Neural cell (in vitro differentiated cells): Measurements from ENCODE around the gene ANO4. TPM values are rescaled to one million over a fixed set of nuclear protein-coding genes. Genes with fewer than 3 reads are reported as not detected.

Experiments used
- H2AFZ ChIP-seq: fragments of 200-600, 300-800 bp; sonication (generic), shearing (Covaris generic); 2 replicates; pipeline ENCODE4 v1.6.0; 2014; ENCODE audit warnings: low read depth, mild to moderate bottlenecking, antibody characterized with exemption, low read length, moderate library complexity
- H3F3A ChIP-seq: fragments of 200-600 bp; shearing (Covaris generic); 2 replicates; pipeline ENCODE4 v1.6.1; 2016; ENCODE audit warnings: mild to moderate bottlenecking, moderate library complexity, mixed read lengths, antibody characterized with exemption, low read length; ENCODE audit not compliant: insufficient read depth, poor library complexity, severe bottlenecking
- H3K27ac ChIP-seq: fragments of 200-600, 300-800 bp; sonication (generic), shearing (Covaris generic); 2 replicates; pipeline ENCODE4 v1.5.1; 2014; ENCODE audit warnings: mild to moderate bottlenecking, low read length, moderate library complexity
- H3K27me3 ChIP-seq: fragments of 300-800, 200-600 bp; sonication (generic), shearing (Covaris generic); 2 replicates; pipeline ENCODE4 v1.6.0; 2014; ENCODE audit warnings: mild to moderate bottlenecking, low read depth, low read length, moderate library complexity; ENCODE audit not compliant: insufficient read depth
- H3K36me3 ChIP-seq: fragments of 300-800, 200-600 bp; sonication (generic), shearing (Covaris generic); 2 replicates; pipeline ENCODE4 v1.5.1; 2014; ENCODE audit warnings: mild to moderate bottlenecking, antibody characterized with exemption, low read length, moderate library complexity; ENCODE audit not compliant: insufficient read depth
- H3K4me2 ChIP-seq: fragments of 300-800, 200-600 bp; sonication (generic), shearing (Covaris generic); 2 replicates; pipeline ENCODE4 v1.6.0; 2014; ENCODE audit warnings: mild to moderate bottlenecking, low read length
- H3K4me3 ChIP-seq: fragments of 300-800, 200-600 bp; sonication (generic), shearing (Covaris generic); 2 replicates; pipeline ENCODE4 v1.5.1; 2014; ENCODE audit warnings: mild to moderate bottlenecking, low read length, moderate library complexity
- H3K79me2 ChIP-seq: fragments of 200-600 bp; shearing (Covaris generic); replicated peaks from 2 replicates; pipeline ENCODE4 v1.6.0; 2014; ENCODE audit warnings: mild to moderate bottlenecking, low read length, moderate library complexity; ENCODE audit not compliant: insufficient read depth
- H3K9ac ChIP-seq: fragments of 300-800, 200-600 bp; sonication (generic), shearing (Covaris generic); 2 replicates; pipeline ENCODE4 v1.6.1; 2016; ENCODE audit warnings: mild to moderate bottlenecking, low read length, mixed read lengths
- H3K9me2 ChIP-seq: fragments of 200-600 bp; shearing (Covaris generic); 2 replicates; pipeline ENCODE4 v1.6.1; 2016; ENCODE audit warnings: mild to moderate bottlenecking, low read length, mixed read lengths; ENCODE audit not compliant: insufficient read depth
- H3K9me3 ChIP-seq: fragments of 200-600, 300-800 bp; sonication (generic), shearing (Covaris generic); 2 replicates; pipeline ENCODE4 v1.6.1; 2016; ENCODE audit warnings: mild to moderate bottlenecking, mixed run types, low read length, moderate library complexity, mixed read lengths
- H4K20me1 ChIP-seq: fragments of 200-600 bp; shearing (Covaris generic); 2 replicates; pipeline ENCODE4 v1.6.1; 2016; ENCODE audit warnings: mild to moderate bottlenecking, mixed run types; ENCODE audit not compliant: insufficient read depth
- EZH2 ChIP-seq: fragments of 200-600, 300-800 bp; shearing (Covaris generic), sonication (generic); IDR thresholded peaks from 2 replicates; pipeline ENCODE4 v1.6.1; 2014; ENCODE audit warnings: antibody characterized with exemption, low read length, borderline replicate concordance, mild to moderate bottlenecking; ENCODE audit not compliant: insufficient read depth, poor library complexity, severe bottlenecking
- MXI1 ChIP-seq: fragments of 450-650 bp; conservative IDR thresholded peaks from 2 replicates; pipeline ENCODE4 v1.6.1; 2014; ENCODE audit warnings: antibody characterized with exemption, mild to moderate bottlenecking; ENCODE audit not compliant: poor library complexity, severe bottlenecking
- POLR2AphosphoS5 ChIP-seq: IDR thresholded peaks from 2 replicates; pipeline ENCODE4 v1.6.1; 2012
- RAD21 ChIP-seq: fragments of 450-650 bp; conservative IDR thresholded peaks from 2 replicates; pipeline ENCODE4 v1.6.1; 2014; ENCODE audit warnings: antibody characterized with exemption, mild to moderate bottlenecking, moderate library complexity
- TAF1 ChIP-seq: IDR thresholded peaks from 2 replicates; pipeline ENCODE4 v1.6.1; 2012; ENCODE audit warnings: low read depth
- polyA plus RNA-seq: library from polyadenylated mRNA; depleted of rRNA; stranded (reverse); fragments of >200 nt; gene quantifications from 2 replicates; pipeline ENCODE4 v1.2.3, GENCODE V29; 2014
- TF ChIP-seq, protein P1 (sequence below): IDR thresholded peaks from 2 replicates; pipeline ENCODE4 v1.6.1; 2012; ENCODE audit warnings: borderline replicate concordance
- TF ChIP-seq, protein P2 (sequence below): fragments of 450-650 bp; IDR thresholded peaks from 2 replicates; pipeline ENCODE4 v1.5.1; 2014; ENCODE audit warnings: antibody characterized with exemption, mild to moderate bottlenecking, moderate library complexity; ENCODE audit not compliant: poor library complexity, severe bottlenecking

Gene ANO4
- polyA plus RNA-seq, 1 donor from 2014 or later, result 11.1 TPM

DNA sequence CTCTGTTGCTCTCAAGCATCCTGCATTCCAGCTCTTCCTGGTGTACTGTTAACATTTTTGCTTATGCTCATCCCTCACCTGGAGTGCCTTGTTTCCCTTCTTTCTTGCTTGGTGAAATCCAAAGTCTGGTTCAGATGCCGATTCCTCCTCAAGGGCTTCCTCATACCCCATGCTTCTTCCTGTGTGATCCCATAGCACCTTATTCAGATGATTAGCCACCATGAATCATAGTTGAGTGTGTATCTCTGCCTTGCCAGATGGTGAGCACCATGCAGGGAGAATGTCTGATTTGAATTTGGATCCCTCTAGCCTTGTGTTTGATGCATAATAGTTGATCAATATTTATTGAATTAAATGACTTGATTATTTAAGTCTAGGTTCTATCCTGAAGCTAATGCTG lies 39.4 kb upstream of the ANO4 start:
- Histone ChIP-seq H3K9me3 (no peaks in the 10 kb centered on the region), H3F3A (no peaks in the 10 kb centered on the region), H3K36me3 (no peaks in the 10 kb centered on the region), H3K27ac (no peak overlapping the region), H3K4me3 (no peak overlapping the region), H3K9ac (no peak overlapping the region), H3K27me3 (no peaks in the 10 kb centered on the region), H3K79me2 (no peaks in the 10 kb centered on the region), H3K4me2 (no peak overlapping the region), H3K9me2 (no peaks in the 10 kb centered on the region), H2AFZ (no peak overlapping the region), H4K20me1 (no peaks in the 10 kb centered on the region)
- TF ChIP-seq, protein P1, sequence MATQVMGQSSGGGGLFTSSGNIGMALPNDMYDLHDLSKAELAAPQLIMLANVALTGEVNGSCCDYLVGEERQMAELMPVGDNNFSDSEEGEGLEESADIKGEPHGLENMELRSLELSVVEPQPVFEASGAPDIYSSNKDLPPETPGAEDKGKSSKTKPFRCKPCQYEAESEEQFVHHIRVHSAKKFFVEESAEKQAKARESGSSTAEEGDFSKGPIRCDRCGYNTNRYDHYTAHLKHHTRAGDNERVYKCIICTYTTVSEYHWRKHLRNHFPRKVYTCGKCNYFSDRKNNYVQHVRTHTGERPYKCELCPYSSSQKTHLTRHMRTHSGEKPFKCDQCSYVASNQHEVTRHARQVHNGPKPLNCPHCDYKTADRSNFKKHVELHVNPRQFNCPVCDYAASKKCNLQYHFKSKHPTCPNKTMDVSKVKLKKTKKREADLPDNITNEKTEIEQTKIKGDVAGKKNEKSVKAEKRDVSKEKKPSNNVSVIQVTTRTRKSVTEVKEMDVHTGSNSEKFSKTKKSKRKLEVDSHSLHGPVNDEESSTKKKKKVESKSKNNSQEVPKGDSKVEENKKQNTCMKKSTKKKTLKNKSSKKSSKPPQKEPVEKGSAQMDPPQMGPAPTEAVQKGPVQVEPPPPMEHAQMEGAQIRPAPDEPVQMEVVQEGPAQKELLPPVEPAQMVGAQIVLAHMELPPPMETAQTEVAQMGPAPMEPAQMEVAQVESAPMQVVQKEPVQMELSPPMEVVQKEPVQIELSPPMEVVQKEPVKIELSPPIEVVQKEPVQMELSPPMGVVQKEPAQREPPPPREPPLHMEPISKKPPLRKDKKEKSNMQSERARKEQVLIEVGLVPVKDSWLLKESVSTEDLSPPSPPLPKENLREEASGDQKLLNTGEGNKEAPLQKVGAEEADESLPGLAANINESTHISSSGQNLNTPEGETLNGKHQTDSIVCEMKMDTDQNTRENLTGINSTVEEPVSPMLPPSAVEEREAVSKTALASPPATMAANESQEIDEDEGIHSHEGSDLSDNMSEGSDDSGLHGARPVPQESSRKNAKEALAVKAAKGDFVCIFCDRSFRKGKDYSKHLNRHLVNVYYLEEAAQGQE, result no peak
- TF ChIP-seq, protein P2, sequence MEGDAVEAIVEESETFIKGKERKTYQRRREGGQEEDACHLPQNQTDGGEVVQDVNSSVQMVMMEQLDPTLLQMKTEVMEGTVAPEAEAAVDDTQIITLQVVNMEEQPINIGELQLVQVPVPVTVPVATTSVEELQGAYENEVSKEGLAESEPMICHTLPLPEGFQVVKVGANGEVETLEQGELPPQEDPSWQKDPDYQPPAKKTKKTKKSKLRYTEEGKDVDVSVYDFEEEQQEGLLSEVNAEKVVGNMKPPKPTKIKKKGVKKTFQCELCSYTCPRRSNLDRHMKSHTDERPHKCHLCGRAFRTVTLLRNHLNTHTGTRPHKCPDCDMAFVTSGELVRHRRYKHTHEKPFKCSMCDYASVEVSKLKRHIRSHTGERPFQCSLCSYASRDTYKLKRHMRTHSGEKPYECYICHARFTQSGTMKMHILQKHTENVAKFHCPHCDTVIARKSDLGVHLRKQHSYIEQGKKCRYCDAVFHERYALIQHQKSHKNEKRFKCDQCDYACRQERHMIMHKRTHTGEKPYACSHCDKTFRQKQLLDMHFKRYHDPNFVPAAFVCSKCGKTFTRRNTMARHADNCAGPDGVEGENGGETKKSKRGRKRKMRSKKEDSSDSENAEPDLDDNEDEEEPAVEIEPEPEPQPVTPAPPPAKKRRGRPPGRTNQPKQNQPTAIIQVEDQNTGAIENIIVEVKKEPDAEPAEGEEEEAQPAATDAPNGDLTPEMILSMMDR, result no peak
- TF ChIP-seq POLR2AphosphoS5, result no peak

- TF ChIP-seq, protein P1, result no peak
- TF ChIP-seq EZH2, result no peak
- Histone ChIP-seq H3K9ac (no peak overlapping the region), H3K79me2 (no peaks in the 10 kb centered on the region), H2AFZ (no peak overlapping the region), H3K36me3 (no peaks in the 10 kb centered on the region), H3K4me2 (no peak overlapping the region), H3F3A (no peaks in the 10 kb centered on the region), H4K20me1 (no peaks in the 10 kb centered on the region), H3K9me3 (no peaks in the 10 kb centered on the region), H3K4me3 (no peak overlapping the region), H3K9me2 (no peaks in the 10 kb centered on the region), H3K27me3 (no peaks in the 10 kb centered on the region), H3K27ac (no peak overlapping the region)
Measured at GRCh38 chr12:100758083-100758482, 36.5 kb upstream of the ANO4 start.

DNA sequence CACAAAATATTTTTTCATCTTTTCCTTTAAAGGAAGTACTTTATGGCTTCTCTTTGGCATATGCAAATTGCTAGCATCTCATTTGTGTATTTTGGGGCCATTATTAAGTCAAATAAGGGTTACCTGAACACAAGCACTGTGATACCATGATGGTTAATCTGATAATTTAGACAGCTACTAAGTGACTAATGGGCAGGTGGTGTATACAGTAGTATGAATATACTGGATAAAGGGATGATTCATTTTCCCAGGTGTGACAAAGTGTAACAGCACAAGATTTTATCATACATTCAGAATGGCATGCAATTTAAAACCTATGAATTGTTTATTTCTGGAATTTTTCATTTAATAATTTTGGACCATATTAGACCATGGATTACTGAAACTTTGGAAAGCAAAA lies 27.2 kb upstream of the ANO4 start:
- H3K4me3 ChIP-seq, result no peak overlapping the region
- no peak for TF ChIP-seq POLR2AphosphoS5
- no peak for TF ChIP-seq EZH2
- TF ChIP-seq, protein P2, result no peak
- no peak for TF ChIP-seq MXI1
- TF ChIP-seq, protein P1, result no peak
- TF ChIP-seq RAD21, result no peak
- no peak for TF ChIP-seq TAF1
- no peaks in the 10 kb centered on the region for H3K27me3 ChIP-seq
- no peak overlapping the region for H3K27ac ChIP-seq
- H3K9ac ChIP-seq, result no peak overlapping the region
- H3K4me2 ChIP-seq, result no peak overlapping the region
- no peaks in the 10 kb centered on the region for H3K36me3 ChIP-seq
- no peaks in the 10 kb centered on the region for H3K9me3 ChIP-seq
- H3K9me2 ChIP-seq, result no peaks in the 10 kb centered on the region
- no peaks in the 10 kb centered on the region for H4K20me1 ChIP-seq
- H3F3A ChIP-seq, result no peaks in the 10 kb centered on the region
- H3K79me2 ChIP-seq, result no peaks in the 10 kb centered on the region
- no peak overlapping the region for H2AFZ ChIP-seq
